Activated CD8-positive, alpha-beta memory T cell treated with anti-CD3 and anti-CD28 coated beads, Interleukin-2, amount 50 U/mL, for 24 hours (primary cell): ENCODE data around the gene SNX2.
"Not testable (repeated sequence)": the region's sequence is repeated elsewhere in the genome, so short reads cannot be mapped to it uniquely, and the experiment has no call there.

Experiments used
- DNase-seq: peaks from one replicate; pipeline ENCODE4 v3.0.0-alpha.2; 2020; ENCODE audit errors: extremely low read depth

Gene SNX2, protein sequence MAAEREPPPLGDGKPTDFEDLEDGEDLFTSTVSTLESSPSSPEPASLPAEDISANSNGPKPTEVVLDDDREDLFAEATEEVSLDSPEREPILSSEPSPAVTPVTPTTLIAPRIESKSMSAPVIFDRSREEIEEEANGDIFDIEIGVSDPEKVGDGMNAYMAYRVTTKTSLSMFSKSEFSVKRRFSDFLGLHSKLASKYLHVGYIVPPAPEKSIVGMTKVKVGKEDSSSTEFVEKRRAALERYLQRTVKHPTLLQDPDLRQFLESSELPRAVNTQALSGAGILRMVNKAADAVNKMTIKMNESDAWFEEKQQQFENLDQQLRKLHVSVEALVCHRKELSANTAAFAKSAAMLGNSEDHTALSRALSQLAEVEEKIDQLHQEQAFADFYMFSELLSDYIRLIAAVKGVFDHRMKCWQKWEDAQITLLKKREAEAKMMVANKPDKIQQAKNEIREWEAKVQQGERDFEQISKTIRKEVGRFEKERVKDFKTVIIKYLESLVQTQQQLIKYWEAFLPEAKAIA

DNA sequence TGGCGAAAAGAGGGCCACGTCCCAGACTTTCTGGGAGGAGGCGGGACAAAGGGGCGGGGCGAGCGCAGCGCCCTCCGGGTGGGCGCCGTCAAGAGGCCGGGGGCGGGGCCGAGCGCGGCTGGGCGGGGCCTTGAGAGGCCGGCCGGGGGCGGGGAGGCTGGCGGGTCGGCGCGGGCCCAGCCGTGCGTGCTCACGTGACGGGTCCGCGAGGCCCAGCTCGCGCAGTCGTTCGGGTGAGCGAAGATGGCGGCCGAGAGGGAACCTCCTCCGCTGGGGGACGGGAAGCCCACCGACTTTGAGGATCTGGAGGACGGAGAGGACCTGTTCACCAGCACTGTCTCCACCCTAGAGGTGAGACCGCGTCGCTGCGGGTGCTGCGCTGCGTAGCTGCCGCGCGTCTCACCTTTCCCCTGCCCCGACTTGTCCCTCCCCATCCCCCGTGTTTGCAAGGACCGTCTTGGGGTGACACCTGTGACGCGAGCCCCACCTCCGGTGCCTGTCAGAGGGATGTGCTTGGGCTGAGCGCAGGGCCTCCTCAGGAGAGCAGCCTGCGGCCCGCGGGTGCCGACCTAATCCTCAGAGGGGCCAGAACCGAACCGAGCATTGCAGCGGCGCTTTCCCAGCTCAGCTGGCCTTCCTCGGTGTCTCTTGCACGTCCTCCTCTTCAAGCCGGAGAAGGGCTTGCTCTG is at the start of gene SNX2:
TSS of gene SNX2 (plus strand) at position 220 of the 689 bp plus-strand sequence. CDS start at position 244, 24 bp downstream.
- peak; percentile 48 for DNase-seq

DNA sequence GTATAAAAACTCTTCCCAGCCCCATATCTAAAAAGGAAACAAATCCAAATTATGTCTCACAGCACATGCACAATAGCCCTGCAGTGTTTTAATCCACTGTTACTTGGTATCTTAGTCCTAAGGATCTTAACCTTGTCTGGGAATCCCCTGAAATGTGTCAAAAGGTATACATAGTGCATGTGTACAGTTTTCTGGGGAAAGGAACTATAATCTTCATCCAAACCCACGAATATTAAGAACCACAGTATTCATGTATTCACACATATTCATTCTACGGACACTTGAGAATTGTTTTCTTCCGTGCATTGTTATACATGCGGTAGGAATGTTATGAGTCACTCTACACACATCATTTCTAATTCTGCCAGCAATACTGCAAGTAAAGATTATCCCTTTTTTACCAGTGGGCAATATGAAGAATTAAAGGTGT is 47.8 kb upstream of the SNX2 start:
- DNase-seq, result no peak

DNA sequence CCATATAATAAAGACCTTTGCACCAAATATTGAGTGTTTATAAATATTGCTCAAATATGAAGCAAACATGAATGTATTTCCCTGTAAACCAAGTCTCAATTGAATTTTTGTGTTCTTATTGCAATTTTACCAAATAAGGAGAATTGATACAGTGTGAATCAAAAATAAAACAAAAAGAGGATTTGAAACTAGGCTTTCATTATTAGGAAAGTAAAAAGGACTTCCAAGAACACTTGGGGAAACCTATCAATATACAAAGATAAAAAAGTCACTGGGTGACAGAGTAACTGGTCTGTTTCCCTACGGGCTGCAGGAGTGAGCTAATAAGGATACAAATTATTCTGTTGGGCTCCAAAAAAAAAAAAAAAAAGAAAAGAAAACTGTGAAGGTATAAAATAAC is 44.8 kb upstream of the SNX2 start:
- DNase-seq, result no peak

DNA sequence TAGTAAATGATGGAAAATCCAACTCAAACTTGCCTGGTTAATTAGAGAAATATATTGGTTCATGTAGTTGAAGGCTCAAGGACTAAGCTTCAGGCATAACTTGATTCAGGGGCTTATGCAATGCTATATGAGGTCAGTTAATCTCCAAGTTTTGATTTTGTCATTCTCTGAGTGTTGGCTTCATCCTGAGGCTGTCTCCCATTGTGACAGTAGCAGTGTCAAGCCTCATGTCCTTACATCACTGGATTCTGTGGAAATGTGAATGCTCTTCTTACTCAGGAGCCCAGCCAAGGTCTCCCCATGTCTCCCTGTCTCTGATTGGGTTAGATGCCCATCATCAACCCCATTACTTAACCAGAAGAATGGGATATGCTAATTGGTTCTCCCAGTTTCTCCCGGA is 44.4 kb upstream of the SNX2 start:
- no peak for DNase-seq

DNA sequence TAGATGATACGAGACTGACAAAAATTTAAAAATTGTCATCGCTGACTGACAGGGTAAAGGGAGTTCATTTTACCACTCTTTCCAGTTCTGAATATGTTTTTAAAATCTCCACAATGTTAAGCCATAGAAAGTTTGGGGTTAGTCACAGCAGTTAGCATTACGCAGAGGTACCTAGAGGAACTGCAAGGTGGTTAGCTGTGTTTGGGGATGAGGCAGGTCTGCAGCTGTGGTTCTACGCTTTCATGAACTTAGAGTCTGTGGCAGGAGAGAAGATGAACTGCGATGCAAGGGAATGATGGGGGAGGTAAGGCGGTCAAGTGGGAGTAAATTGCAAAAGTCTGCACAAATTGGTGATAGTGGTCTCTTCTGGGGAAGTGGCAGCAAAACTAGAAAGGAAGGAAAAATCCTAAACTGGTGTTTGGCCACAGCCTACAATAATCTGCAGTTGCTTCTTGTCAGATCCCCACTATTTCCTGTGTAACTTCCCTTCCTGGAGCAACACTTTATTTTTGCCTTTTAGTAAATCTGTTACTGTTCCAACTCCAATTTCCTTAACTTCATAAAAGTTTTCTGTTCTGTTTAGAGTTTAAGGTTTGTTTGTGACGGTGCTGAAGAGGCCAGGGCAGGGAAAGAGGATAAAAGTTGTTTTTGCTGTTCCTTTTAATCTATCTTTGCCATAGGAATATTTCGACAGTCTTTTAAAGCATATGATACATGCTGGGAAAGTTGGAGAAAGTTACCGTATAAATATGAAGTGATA is 38.6 kb upstream of the SNX2 start:
- no peak for DNase-seq

DNA sequence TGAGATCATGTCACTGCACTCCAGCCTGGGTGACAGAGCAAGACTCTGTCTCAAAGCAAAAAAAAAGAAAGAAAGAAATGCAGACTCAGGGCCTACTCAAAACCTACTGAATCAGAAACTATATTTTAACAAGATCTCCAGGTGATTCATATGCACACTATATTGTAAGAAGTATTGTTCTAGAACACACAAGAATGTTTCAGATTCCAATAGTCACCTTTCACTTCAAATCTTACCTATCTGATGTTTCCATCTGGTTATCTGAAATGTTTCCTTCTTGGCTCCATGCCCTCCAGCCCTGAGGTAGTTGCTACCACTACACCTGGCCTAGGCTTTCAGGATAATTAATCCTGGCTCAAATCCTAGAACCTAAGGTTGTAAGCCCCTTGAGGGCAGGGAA is 36.8 kb upstream of the SNX2 start:
- no peak for DNase-seq

DNA sequence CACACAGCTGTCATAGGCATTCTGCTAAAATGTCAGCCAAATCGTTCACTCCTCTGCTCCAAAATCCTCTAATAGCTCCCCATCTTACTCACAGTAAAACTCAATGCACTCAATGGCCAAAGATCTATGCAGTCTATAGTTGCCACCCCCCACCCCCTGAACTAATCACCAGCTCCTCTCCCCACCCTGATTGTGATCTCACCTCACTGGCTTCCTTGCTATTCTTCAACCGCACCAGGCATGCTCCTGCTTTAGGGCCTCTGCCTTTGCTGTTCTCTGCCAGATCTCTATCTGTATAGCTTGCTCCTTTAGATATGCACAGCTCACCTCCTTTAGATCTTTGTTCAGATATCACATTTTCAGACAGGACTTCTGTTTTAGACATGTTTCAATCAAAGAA is 33.2 kb upstream of the SNX2 start:
- DNase-seq, result no peak

DNA sequence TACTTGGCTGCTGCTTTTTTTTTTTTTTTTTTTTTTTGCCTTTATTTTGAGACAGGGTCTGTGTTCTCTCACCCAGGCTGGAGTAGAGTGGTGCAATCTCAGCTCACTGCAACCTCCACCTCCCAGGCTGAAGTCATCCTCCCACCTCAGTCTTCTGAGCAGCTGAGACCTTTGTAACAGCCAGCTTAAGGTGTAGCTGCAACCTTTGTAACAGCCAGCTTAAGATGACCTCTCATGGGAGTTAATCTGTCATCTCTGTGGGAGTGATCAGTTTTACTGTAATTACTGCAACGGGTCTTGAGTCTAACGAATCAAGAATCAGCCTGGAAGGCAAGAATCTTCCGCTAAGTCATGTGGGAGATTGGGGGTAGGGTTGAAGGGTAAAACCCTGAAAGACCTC is 31.6 kb upstream of the SNX2 start:
- no peak for DNase-seq

DNA sequence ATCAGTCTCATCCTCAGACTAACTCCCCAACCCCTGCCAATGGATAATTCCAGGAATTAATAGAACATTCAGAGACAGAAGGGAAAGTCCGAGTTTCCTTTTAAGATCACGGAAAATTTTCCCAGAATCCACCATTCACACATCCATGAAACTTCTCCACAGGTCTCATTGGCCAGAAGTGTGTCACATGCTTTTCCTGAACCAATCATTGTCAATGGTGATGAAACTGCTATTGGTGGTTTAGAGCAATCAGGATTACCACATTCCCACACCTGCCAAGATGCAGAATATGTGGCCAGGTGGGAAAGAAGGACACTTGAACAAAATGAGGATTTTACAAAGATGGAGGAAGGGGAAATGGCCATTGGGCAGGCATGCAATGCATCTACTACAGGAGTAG is 29.3 kb upstream of the SNX2 start:
- DNase-seq, result no peak

DNA sequence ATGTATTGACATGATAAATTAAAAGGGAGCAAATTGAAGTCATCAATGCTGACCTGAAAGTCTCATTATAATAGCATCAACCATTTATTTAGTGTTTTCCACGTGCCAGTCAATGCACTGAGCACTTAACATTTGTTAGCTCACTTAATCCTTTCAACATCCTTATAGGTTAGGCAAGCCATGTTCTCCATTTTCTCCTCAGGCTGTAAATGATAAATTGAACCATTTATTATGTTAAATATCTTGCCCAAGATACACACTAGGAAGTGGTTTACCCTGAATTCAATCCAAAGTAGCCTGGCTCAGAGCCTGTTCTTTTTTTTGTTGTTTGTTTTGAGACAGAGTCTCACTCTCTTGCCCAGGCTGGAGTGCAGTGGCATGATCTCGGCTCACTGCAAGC is 25.0 kb upstream of the SNX2 start:
- no peak for DNase-seq

DNA sequence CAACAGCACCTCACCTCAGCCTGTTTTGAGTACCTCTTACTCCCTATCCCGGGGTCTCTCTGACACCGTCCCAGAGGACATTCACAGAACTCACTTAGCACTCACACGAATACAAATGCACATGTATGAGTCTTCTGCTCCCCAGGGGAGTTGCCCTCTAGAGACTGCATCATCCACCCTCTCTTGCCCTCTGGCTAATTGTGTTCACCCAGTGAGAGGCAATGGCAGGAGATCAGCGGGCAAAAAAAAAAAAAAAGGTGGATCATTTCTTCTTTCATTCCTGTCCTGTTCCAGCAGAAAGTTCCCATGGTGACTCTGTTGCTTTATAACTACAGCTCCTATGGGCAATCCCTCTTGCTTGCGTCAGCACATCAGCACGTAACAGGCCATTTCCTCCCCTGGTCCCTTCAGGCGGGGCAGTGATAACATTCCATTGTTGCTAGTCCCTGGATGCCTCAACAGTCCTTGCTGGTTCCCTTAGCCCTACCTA is 23.5 kb upstream of the SNX2 start:
- no peak for DNase-seq

DNA sequence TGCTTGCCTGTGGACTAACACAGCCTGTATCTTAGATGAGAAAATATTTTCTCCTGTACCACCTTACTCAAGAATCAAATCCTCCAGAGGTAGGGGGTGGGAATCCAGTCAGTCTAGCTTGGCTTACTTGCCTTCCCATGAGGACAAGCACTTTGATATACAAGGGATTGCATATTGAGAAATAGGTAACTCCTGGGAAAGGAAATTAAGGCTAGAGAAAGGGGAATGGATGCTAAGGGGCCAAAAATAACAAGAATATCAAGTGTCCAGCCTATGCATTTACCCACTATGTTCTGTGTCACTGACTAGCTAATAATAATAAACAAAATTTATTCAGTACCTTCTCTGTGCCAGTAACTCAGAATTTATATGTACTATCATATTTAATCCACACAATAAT is 21.4 kb upstream of the SNX2 start:
- DNase-seq, result no peak

DNA sequence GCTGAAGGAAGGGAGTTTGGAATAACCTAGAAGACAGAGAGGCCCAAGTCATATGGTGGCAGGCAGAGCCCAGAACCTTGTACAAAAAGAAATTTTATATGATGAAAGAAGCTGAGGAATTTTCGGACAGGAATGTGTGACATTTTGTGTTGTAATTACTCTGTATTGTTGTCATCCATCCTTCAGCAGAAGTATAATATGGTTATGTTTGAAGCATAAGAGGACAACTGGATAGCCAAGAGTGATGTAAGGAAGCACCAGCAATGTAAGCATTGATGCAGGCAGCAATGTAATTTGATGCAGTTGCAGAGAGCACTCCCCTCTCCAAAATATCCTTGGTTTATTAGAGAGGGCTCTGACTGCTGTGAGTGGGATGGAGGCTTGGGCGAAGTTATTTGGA is 19.1 kb upstream of the SNX2 start:
- no peak for DNase-seq

DNA sequence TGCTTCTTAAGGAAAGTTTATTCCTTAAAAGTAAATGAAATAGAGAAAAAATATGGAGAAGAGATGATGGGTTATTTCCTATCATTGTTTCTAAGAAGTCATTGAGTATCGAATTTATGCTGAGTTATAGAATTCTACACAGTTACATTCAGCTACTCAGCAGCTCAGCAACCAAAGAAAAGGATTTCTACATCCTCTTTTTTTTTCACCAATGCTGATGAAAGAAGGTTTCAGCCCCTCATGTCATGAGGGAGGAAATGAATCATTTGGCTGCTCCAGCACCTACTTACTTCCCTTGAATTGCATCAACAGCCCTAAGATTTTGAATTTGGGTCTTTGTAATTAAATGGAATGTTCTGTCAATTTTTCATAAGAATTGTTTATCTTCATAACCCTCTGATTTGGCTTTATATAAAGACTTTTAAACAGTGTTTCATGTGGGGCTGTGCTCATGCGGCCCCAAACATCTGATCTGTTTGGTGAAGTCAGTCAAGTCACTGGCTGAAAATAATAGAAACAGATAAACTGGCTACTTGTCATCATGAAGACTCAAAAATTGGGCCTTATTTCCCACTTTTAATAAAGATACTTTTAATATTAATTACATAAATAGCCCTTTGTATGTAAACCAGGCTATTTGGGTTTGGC is 18.5 kb upstream of the SNX2 start:
- DNase-seq, result no peak

DNA sequence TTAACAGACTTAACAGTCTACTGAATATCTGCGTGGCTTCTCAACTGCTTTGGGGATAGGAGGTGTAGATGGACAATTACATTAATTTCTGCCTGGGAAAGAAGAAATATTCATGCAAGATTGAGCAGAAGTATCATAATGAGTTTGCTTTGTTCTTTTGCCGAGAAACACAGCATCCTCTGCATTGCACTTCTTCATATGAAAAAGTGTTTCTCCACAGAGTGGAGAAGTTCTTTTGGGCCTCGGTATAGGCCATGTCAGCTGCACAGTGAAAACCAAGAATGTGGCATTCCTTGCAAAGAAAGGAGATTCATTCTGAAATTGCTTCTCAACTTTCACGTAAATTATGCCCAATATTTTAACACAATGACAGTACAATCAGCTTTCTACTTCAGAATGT is 17.6 kb upstream of the SNX2 start:
- no peak for DNase-seq

DNA sequence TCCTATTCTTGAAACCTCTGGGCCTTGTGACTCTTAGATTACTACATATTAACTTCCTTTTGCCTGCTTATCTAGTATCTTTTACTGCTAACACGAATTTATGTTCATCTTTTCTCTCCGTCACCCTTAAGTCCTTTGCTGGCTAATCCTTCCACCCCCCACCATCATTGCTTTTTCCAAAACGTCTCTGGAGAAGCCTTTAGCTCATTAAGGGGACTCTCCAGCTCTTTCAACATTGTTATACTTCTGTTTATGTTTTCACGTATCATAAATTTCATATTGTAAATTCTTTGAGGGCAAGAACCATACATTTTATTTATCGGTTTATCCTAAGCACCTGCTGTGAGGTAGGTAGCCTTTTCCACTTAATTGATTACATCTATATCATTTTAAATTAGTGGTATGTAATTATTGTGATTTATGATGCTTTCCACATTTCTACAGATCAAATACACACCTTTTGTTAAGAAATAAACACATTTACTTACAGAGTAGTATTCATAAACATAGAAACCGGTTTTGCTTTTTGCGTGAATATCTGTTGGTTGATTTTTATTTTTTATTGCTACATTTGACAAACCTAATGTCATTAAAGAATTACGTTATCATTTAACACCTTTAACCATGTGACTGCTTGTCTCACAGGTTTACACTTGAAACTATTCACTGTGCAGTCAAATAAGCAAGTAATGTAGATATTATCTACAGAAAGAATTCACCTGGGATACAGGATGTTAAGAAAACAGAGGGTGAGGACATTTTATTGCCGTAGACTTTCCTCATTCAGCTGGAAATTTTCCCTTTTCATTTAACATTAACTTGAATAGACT is 15.4 kb upstream of the SNX2 start:
- no peak for DNase-seq

DNA sequence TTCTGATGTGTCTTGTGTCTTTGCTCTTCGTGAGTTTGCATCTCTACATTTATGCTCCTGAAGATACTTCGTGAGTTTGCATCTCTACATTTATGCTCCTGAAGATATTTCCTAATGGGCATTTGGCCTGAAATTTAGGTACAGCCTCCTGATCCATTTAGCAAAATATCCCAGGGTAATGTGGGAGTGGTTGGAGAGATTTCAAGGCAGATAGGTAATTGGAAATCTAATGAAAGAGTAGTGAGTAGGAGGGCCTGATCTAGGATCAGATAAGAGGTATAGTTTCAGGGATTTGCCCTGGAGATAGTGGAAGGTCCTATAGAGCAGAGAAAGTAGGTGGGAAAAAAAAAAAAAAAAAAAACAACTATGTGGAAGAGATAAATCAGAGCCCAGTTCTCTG is 14.6 kb upstream of the SNX2 start:
- no peak for DNase-seq

DNA sequence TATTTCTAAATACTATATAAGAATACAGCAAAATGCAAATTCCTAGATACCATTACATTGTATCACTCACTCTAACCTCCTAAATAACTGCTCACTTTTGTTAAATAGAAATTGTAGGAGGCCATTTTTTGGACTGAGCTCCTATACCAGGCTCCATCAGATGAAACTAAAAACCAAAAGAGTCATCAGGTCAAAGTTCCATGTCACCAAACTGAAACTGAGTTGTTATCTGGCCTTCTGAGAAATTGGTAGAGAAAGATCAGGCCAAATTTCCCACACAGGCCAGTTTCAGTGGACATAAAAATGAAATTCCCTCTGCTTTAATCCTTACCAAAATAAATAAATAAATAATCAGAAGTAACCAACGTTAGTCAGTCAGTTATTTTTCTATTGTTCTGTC is 13.8 kb upstream of the SNX2 start:
- DNase-seq, result no peak

DNA sequence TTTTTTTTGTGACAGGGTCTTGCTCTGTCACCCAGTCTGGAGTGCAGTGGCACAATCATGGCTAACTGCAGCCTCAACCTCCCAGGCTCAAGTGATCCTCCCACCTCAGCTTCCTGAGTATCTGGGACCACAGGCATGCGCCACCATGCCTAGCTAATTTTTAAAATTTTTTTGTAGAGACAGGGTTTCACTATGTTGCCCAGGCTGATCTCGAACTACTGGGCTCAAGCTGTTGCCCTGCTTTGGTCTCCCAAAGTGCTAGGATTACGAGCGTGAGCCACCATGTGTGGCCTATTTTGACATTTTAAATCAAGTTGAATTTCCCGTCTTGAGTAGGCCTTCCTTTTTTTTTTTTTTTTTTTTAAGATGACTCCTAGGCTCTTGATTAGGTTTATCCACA is 13.0 kb upstream of the SNX2 start:
- not testable (repeated sequence) for DNase-seq

DNA sequence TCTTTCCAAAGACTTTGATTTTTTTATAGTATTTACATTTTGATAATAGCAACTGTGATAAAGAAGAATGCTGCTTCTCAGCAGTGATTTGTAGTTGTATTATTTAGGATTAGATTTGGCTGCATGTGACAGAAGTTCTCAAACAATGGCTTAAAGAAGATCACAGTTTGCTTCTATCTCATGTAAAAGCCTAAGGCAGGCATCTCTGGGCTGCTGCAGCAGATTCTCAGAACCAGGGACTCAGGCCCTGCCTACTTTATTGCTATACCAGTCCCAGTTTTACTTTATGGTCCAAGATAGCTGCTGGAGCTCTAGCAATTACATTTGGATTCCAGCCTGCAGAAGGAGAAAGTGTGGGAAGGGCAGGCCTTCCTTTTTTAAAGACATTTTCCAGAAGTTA is 8.8 kb upstream of the SNX2 start:
- no peak for DNase-seq

DNA sequence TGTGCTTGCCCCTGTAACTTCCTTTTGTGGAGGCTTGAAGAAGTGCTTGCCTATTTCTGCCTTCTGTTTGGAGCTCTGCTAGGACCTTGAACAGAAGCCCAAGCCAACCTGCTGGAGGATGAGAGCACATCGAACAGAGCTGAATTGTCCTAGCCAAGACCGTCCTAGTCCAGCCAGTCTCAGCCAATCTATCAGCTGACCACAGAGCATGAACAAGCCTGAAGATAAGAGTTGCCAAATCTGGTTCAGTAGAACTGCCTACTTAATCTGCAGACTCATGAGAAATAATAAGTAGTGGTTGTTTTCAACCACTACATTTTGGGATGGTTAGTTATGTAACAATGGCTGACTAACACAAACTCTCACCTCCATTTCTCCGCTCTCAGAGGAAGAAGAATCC is 4.4 kb upstream of the SNX2 start:
- DNase-seq, result no peak
